GM18507 (cell line): ENCODE data around the gene IGSF21.

ENCODE experiments used
- DNase-seq: peaks from one replicate; pipeline ENCODE4 v3.0.0; 2011; ENCODE audit warnings: low read depth; ENCODE audit not compliant: insufficient read length; ENCODE audit errors: extremely low spot score
- FAIRE-seq: peaks from 2 replicates; lab custom pipeline; 2011; peaks lifted over from hg19 to GRCh38; lab: Jason Lieb, UNC

Gene IGSF21

GRCh38 chr1:18302788-18303413 is 195.3 kb downstream of the IGSF21 start:
- FAIRE-seq (no peak), DNase-seq (no peak)

- no peak for FAIRE-seq
Observed at GRCh38 chr1:18304151-18304869, 196.7 kb downstream of the IGSF21 start.

GRCh38 chr1:18305182-18305795 is 197.7 kb downstream of the IGSF21 start:
- no peak for DNase-seq

More at GRCh38 chr1:18304151-18304869, 196.7 kb downstream of the IGSF21 start:
- DNase-seq, result no peak

GRCh38 chr1:18307329-18307898 is 199.8 kb downstream of the IGSF21 start:
- no peak for FAIRE-seq
- no peak for DNase-seq

More at GRCh38 chr1:18305182-18305795, 197.7 kb downstream of the IGSF21 start:
- FAIRE-seq, result no peak

- FAIRE-seq (no peak), DNase-seq (no peak)
Observed at GRCh38 chr1:18309552-18310155, 202.1 kb downstream of the IGSF21 start.

GRCh38 chr1:18312961-18313360 is 205.4 kb downstream of the IGSF21 start:
- FAIRE-seq, result no peak
- DNase-seq, result no peak

- DNase-seq, result no peak
- no peak for FAIRE-seq
Observed at GRCh38 chr1:18313523-18313922, 205.9 kb downstream of the IGSF21 start.

- FAIRE-seq, result no peak
- DNase-seq, result no peak
Observed at GRCh38 chr1:18314399-18314798, 206.8 kb downstream of the IGSF21 start.

GRCh38 chr1:18315449-18315848 is 207.9 kb downstream of the IGSF21 start:
- FAIRE-seq, result no peak

GRCh38 chr1:18316764-18317163 is 209.2 kb downstream of the IGSF21 start:
- FAIRE-seq (no peak), DNase-seq (no peak)

More at GRCh38 chr1:18315449-18315848, 207.9 kb downstream of the IGSF21 start:
- DNase-seq, result no peak

GRCh38 chr1:18319099-18319498 is 211.5 kb downstream of the IGSF21 start:
- DNase-seq (no peak), FAIRE-seq (no peak)

- DNase-seq (no peak), FAIRE-seq (no peak)
Observed at GRCh38 chr1:18320051-18320450, 212.5 kb downstream of the IGSF21 start.

- DNase-seq (no peak), FAIRE-seq (no peak)
Observed at GRCh38 chr1:18322368-18323032, 214.9 kb downstream of the IGSF21 start.

GRCh38 chr1:18323259-18323658 is 215.7 kb downstream of the IGSF21 start:
- DNase-seq, result no peak
- FAIRE-seq, result no peak

- DNase-seq (no peak), FAIRE-seq (no peak)
Observed at GRCh38 chr1:18324246-18324645, 216.6 kb downstream of the IGSF21 start.

- no peak for FAIRE-seq
- no peak for DNase-seq
Observed at GRCh38 chr1:18325136-18325535, 217.5 kb downstream of the IGSF21 start.

- FAIRE-seq, result no peak
Observed at GRCh38 chr1:18326211-18326897, 218.8 kb downstream of the IGSF21 start.

GRCh38 chr1:18327650-18328049 is 220.1 kb downstream of the IGSF21 start:
- FAIRE-seq (no peak), DNase-seq (no peak)

More at GRCh38 chr1:18326211-18326897, 218.8 kb downstream of the IGSF21 start:
- DNase-seq, result no peak

GRCh38 chr1:18328803-18329202 is 221.2 kb downstream of the IGSF21 start:
- DNase-seq (no peak), FAIRE-seq (no peak)
